Renal cortical epithelial cell (primary cell): ENCODE measurements around the gene RNU7-1. TPM values are rescaled to one million over a fixed set of nuclear protein-coding genes. Genes with fewer than 3 reads are reported as not detected.

Experiments used
- DNase-seq: peaks from one replicate; pipeline ENCODE4 v3.0.0-alpha.2; 2011; ENCODE audit warnings: low read depth
- total RNA-seq: library from RNA; depleted of rRNA; stranded (reverse); fragments of >200 nt; gene quantifications from 2 replicates; pipeline ENCODE4 v1.2.3, GENCODE V29; 2014

The RNU7-1 gene
- total RNA-seq, 1 donor from 2014 or later, result not detected

GRCh38 chr12:6964605-6965025 lies 21.0 kb downstream of the RNU7-1 start:
- DNase-seq, result no peak

- DNase-seq, result peak; percentile 72
Measured at GRCh38 chr12:6965026-6965661, 21.5 kb downstream of the RNU7-1 start.

- no peak for DNase-seq
Measured at GRCh38 chr12:6965714-6966113, 22.1 kb downstream of the RNU7-1 start.

DNA sequence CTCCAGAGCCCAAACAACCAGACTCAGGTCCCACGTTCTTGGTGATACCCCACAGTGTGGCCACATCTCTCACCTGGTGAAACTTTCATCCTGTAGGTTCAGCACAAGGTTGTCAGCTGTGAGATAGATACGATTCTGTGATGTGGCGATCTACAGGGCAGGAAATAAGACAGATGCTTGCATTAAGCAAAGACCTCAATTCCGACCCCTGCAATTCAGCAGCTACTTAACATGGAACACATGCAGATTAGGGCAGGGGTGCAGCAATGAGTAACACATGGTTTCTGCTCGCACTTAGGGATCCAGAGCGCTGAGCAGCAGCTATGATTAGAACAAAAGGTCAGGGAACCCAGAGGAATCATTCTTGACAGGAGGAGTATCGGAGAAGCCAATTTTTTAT lies 22.7 kb downstream of the RNU7-1 start:
- no peak for DNase-seq

DNA sequence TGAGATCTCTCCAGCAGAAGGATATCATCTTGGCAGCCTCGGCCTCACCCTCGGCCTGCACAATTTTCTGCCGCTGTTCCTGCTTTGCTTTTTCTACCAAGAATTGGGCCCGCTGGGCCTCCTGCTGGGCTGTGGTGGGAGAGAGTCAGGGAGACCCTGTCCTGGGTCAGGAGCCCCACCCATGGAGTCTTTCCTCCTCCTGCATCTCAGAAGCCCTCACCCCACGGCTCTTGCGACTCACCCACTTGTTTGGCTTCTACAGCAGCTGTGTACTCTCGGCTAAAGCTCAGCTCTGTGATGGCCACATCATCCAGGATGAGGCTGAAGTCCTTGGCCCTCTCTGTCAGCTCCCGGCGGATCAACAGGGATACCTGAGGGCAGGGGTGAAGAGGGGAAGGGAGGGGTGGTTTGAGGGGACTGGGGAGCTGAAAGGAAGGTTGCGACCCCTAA lies 24.1 kb downstream of the RNU7-1 start:
- no peak for DNase-seq

DNA sequence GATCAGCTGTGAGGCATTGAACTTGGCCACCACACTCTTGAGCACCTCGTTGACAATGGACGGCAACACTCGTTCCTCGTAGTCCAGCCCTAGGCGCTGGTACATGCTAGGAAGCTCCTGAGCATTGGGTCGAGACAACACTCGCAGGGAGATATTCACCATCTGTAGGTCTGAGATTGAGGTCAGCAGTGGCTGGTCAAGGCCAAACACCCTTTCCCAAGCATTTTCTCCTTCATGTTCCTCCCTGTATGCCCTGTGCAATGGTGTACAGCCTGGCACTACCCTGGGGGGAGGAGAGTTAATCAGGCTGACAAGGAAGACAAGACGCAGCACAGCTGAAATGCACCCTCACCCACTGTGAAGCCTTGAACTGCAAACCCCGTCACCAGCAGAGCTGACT lies 24.8 kb downstream of the RNU7-1 start:
- no peak for DNase-seq

DNA sequence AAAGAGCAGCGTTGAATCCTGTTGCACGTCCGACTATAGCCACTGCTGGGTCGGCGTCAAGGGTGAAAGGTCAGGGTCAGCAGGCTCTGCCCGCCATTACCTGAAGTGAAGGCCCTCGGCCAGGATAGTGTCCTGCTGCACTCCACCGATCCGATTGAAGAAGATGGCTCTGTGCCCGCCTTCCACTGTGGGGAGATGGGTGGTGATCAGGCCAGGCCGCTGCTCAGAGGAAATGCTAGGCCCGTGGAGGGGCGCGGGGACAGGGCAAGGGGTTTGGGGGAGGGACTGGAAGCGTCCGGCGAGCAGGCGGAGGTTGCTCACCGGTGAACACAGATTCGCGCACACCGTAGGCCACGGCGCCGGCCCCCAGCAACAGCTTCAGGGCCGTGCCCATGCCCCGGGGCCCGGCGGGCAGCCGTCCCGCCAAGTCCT lies 26.5 kb downstream of the RNU7-1 start:
- no peak for DNase-seq

- DNase-seq, result no peak
Measured at GRCh38 chr12:6974180-6974579, 30.6 kb downstream of the RNU7-1 start.

DNA sequence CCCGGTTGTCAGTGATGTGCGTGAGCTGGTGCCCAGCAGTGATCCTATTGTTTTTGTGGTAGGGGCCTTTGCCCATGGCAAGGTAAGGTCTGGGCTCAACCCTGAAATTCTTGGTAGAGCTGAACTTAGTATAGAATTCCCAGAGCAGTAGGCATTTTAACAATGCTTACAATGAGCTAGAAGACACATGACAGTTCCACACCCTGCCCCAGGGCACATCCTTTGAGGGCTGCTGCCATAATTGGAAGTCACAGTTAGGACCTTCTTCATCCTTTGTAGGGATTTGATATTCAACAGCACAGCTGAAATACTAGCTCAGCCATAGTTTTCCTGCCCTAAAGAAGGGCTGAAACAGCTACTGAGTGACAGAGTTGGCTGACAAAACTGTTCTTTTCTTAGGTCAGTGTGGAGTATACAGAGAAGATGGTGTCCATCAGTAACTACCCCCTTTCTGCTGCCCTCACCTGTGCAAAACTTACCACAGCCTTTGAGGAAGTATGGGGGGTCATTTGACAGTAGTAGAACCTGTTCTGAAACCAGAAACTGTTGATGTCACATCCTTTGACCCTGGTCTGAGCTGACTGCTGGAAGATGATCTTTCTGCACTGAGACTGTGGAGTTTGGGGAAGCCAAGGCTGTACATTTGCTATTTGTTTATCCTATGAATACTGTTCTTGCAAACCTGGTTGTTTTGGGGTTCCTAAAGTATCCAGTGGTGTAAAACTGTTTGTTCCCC lies 31.8 kb downstream of the RNU7-1 start:
- no peak for DNase-seq

GRCh38 chr12:6977653-6978052 lies 34.0 kb downstream of the RNU7-1 start:
- no peak for DNase-seq

- no peak for DNase-seq
Measured at GRCh38 chr12:6978188-6978587, 34.6 kb downstream of the RNU7-1 start.

DNA sequence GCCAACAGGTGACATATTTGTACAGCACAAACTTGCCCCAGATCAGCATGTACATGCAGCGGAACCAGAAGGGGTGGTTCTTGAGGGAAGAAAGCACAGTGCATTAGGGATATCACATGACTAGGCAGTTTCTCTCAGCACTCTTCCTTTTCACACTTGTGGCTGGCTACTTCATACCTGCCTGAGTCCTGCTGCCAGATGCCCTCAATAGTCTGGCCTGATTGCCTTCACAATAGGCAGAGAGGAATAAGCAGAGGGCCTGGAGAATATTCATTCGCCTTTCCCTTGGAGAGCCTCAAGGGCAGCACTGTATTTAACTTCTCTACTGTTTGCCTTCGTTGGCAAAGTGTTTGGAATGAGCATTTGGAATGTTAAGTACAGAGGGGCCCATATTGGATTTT lies 35.0 kb downstream of the RNU7-1 start:
- DNase-seq, result no peak

DNA sequence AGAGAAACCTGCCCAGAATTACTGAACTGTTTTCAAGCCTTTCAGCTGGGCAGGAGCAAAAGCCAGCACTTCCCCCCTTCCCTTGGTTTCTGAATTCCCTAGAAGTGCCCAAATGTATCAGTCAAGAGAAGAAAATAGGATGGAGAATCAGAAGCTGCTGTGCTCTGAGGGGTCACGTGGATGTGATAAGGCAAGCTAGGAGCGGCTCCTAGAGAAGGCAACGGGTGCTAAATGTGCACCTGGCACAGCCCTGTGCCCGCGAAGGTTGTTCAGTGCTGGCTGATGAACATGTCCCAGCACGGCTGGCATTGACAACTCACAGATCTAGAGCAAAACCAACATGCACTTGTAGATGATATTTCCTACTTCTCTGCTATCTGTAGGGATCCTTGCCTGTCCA lies 35.4 kb downstream of the RNU7-1 start:
- DNase-seq, result no peak

DNA sequence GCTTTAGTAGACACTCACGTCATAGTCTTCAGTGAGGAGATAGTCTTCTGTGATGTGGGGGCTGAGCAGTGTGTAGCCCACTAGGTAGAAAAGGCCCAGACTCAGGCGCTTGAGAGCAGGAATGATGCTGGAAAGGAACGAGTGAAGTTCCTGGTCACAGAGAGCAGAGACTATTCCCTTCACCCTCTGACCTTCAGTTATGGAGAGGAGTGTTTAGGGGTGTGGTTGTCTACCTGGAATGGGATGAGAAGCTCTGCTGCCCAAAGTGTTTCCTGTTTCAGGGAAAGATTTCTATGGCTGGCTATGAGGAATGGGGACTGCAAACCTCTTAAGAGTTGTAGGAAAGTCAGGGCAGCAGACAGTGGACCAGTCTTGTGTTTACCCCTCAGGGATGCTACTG lies 35.8 kb downstream of the RNU7-1 start:
- DNase-seq, result no peak

DNA sequence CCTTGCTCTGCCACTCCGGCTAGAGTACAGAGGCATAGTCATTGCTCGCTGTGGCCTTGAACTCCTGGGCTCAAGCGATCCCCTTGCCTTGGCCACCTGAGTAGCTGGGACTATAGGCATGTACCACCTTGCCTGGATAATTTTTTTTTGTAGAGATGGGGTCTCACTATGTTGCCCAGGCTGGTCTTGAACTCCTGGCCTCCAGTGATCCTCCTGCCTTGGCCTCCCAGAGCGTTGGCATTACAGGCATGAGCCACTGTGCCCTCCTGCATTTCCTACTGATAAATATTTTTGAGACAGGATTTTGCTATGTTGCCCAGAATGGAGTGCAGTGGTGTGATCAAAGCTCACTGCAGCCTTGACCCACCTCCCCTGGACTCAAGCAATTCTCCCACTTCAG lies 36.5 kb downstream of the RNU7-1 start:
- DNase-seq, result no peak

DNA sequence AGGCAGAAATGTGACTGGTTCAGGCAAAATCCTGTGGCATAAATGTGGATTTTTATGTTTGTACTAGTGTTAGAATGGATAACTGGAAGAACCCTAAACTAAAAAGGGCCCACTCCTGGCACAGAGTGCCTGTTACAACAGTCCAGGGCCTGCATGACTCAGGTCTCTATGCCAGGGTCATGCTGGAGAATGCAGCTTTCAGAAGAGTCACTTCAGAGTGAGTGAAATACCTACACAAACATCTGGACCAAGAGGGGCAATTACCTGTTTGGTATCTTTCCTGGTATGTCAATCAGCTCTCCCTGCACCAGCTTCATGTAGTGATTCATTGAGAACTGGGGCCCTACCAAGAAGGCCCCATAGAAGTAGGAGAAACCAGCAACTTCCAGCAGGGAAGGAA lies 37.1 kb downstream of the RNU7-1 start:
- DNase-seq, result no peak

DNA sequence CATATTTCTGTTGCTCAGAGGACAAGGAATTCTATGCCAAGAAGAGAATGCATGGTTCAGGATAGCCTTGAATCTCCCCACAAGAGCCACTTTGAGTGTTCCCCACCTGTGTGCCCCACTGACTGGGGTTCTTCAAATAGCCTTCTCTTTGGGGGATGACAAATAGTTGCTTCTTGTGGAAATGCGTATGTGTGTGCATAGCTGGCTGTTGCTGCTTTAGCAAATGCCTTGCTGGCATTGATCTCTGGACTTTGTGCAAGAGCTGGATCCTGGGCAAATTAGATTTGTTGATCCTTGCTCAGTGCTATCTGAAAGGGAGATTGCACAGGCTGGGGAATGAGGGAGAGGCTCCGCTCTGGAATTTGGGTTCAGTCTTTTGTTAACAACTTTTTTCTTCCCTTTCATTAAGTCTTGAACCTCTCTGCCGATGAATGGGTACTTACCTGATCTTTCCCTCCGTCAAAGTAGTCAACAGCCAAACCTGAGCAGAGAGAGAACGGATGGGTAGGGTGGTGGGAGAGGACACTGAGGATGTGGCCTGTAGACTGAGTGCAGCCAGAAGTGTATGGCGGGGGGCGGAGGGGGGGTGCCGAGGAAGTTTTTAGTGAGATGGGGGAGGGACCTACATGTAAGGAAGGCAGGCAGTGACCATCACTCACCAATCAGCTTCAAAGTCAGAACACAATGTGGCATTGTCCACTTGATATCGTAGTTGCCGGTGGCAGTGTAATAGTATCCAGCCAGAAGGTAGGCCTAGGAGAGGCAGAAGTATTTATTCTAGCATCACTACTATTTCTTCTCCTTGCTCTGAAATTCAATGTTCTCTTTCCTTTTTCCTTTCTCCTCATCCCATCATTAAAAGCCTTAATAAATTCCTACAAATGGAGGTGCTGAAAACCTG lies 37.8 kb downstream of the RNU7-1 start:
- DNase-seq, result no peak

GRCh38 chr12:6982532-6982931 lies 38.9 kb downstream of the RNU7-1 start:
- DNase-seq, result no peak

- no peak for DNase-seq
Measured at GRCh38 chr12:6987956-6988553, 44.4 kb downstream of the RNU7-1 start.
